Lower leg skin (tissue), 3 donors: ENCODE data around the gene RACGAP1.

ENCODE experiments used
- CTCF ChIP-seq, 3 donors: fragments of 450-650 bp; IDR thresholded peaks; one replicate each; pipeline ENCODE4 v1.5.1; 2016; ENCODE audit warnings: antibody characterized with exemption in 3 of 3, mild to moderate bottlenecking in 3 of 3, moderate library complexity in 2 of 3
- POLR2A ChIP-seq, 2 donors: fragments of 450-650 bp; IDR thresholded peaks; one replicate each; pipeline ENCODE4 v1.6.1; 2016 to 2017; ENCODE audit warnings: antibody characterized with exemption in 2 of 2, mild to moderate bottlenecking in 1 of 2, moderate library complexity in 1 of 2

- no peak for TF ChIP-seq CTCF (IDR thresholded peaks at IDR 0.05)
- no peak for TF ChIP-seq POLR2A (IDR thresholded peaks at IDR 0.05)
Observed at GRCh38 chr12:50066402-50066801, 41.1 kb upstream of the RACGAP1 start.
